Psoas muscle (tissue), 8 donors: ENCODE results near the gene FOCAD. TPM values are rescaled to one million over a fixed set of nuclear protein-coding genes. Genes with fewer than 3 reads are reported as not detected.

Experiments
- ATAC-seq, 4 donors: fragments of 200-7000 bp; cut with Tn5 transposase; one replicate each; pipeline ENCODE4 v1.9.1; 2020; ENCODE audit warnings: moderate library complexity in 3 of 4, mild to moderate bottlenecking in 2 of 4
- DNase-seq, 2 donors: peaks; one replicate each; pipeline ENCODE4 v3.0.0-alpha.2; 2020
- H3K27ac ChIP-seq: fragments of 200-600 bp; one replicate; pipeline ENCODE4 v1.8.0; 2022
- H3K27me3 ChIP-seq, 3 donors: fragments of 200-600 bp in 1 of 3; one replicate each; pipeline versions ENCODE4 v1.6.1 to v1.8.0; 2013 to 2022; ENCODE audit warnings: low read length in 2 of 3, mild to moderate bottlenecking in 2 of 3, moderate library complexity in 1 of 3; ENCODE audit not compliant: insufficient read depth in 3 of 3
- H3K36me3 ChIP-seq, 2 donors: fragments of 200-600 bp in 1 of 2; one replicate each; pipeline versions ENCODE4 v1.6.1 to v1.8.0; 2013 to 2022; ENCODE audit warnings: low read depth in 1 of 2, mild to moderate bottlenecking in 1 of 2, moderate library complexity in 1 of 2; ENCODE audit not compliant: insufficient read depth in 1 of 2
- H3K4me1 ChIP-seq: fragments of 200-600 bp; one replicate; pipeline ENCODE4 v1.8.0; 2022
- H3K4me3 ChIP-seq: fragments of 200-600 bp; one replicate; pipeline ENCODE4 v1.8.0; 2022; ENCODE audit warnings: mild to moderate bottlenecking
- H3K9me3 ChIP-seq: fragments of 200-600 bp; one replicate; pipeline ENCODE4 v1.8.0; 2022
- WGBS, 3 donors: extraction: QIAGEN DNeasy Blood & Tissue Kit; methylation state at CpG; one replicate each; pipeline versions ENCODE4 v1.1.6 to v1.1.7; 2013; 5-methylcytosine and 5-hydroxymethylcytosine counted together
- intact Hi-C, 2 donors: fragments of 100-400 bp; cut with DNase I; formaldehyde crosslinking; loops; one replicate each; pipeline versions ENCODE4 v1.11.0 to v1.14.2; 2022
- polyA plus RNA-seq, 3 donors: library from polyadenylated mRNA; stranded (reverse); fragments of 200-250 nt; gene quantifications; one replicate each; pipeline ENCODE4 v1.2.3, GENCODE V29; 2013
- total RNA-seq, 4 donors: library from RNA; stranded (reverse); fragmentation: NEBNext Ultra II Directional in 2 of 4; extraction: Animal tissue kit (Norgen Biotek cat#: 25700) in 2 of 4; gene quantifications; one replicate each; pipeline versions ENCODE4 v1.2.1 to v1.2.4, GENCODE V29; 2021 to 2023
- TF ChIP-seq, protein P1 (sequence below): fragments of 200-600 bp; IDR thresholded peaks from one replicate; pipeline ENCODE4 v1.8.0; 2022; ENCODE audit warnings: antibody characterized with exemption
- donor health status: healthy with polysubstance abuse.
- donor health status: DM: no; HTN: no; CAD: no; lungs with moderate emphysema.
- donor health status: Bipolar disorder and iron deficiency.
- donor health status: healthy.
- donor health status: DM: yes; HTN: yes; CAD: no.
- donor health status: DM: no; HTN: no; CAD: no.
- donor health status: DM: no; HTN: no; CAD: no.
- donor health status: DM: yes; HTN: yes; CAD: no.

FOCAD gene
- total and polyA plus RNA-seq, 7 donors, result 5.8 to 24.8 (median 12.1) TPM

DNA sequence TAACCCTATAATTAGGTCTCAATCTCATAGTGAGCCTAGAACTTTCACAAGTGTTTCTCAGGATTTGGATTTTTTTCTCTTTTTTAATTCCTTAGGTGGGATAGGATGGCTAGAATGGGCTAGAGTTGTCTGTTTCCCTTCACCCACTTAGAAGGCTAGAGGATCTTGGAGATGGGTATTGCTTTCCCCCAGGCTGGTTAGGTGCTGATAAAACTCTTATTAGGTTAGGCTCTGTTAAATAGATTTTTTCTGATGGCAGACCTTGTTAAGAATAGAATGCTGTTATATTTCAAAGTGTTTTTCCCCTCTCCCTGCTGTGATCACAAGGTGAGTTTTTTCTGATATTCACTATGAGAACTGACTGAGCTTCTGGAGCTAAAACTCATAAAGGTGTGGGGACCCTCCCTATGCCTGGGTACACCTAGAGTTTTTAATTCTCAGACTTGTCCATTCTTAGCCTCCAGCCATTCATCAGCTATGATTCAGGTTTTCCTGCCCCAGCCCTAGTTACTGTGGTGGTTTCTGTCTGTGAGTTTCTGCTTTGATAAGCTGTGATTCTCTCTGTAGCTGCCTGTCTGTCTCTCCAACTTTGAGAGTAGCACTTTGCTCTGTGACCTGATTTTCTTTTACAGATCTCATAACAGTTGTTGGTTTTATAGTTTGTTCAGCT, 215.0 kb downstream of the FOCAD start:
- TF ChIP-seq, protein P1, sequence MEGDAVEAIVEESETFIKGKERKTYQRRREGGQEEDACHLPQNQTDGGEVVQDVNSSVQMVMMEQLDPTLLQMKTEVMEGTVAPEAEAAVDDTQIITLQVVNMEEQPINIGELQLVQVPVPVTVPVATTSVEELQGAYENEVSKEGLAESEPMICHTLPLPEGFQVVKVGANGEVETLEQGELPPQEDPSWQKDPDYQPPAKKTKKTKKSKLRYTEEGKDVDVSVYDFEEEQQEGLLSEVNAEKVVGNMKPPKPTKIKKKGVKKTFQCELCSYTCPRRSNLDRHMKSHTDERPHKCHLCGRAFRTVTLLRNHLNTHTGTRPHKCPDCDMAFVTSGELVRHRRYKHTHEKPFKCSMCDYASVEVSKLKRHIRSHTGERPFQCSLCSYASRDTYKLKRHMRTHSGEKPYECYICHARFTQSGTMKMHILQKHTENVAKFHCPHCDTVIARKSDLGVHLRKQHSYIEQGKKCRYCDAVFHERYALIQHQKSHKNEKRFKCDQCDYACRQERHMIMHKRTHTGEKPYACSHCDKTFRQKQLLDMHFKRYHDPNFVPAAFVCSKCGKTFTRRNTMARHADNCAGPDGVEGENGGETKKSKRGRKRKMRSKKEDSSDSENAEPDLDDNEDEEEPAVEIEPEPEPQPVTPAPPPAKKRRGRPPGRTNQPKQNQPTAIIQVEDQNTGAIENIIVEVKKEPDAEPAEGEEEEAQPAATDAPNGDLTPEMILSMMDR, result no peak
- no peak for DNase-seq
- intact Hi-C loops, result no loop called here
- Histone ChIP-seq H3K9me3 (no peaks in the 10 kb centered on the region), H3K27me3 (no peaks in the 10 kb centered on the region), H3K27ac (no peak overlapping the region), H3K36me3 (no peaks in the 10 kb centered on the region), H3K4me1 (no peaks in the 10 kb centered on the region), H3K4me3 (no peak overlapping the region)
- no peak for ATAC-seq

DNA sequence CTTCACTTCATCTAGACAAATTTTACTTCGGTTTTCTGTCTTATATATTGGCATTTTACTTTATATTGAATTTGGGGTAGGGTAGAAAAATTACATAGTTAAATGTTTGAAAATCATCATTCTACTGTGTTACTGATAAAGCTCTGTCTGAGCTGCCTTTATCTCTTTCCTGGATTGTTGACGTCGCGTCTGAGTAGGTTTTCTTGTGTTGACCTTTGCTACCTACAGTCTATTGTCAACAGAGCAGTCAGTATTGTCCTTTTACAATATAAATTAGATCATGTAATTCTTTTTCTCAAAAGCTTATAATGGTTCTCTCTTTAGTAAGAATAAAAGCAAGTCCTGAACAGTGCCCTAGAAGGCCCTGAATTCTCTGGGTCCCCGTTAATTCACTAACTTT, 219.2 kb downstream of the FOCAD start:
- DNase-seq (no peak), ATAC-seq (no peak)
- Histone ChIP-seq H3K4me3 (no peak overlapping the region), H3K27me3 (no peaks in the 10 kb centered on the region), H3K36me3 (peaks cover 2 to 10% of the 10 kb centered on the region in 2 donors), H3K4me1 (no peaks in the 10 kb centered on the region), H3K9me3 (no peaks in the 10 kb centered on the region), H3K27ac (no peak overlapping the region)
- intact Hi-C loops, result no loop called here
- TF ChIP-seq, protein P1, result no peak
- WGBS, 3 donors, result 91 to 97% (median 95%) methylated on average over 5 of the region's 5 CpGs

DNA sequence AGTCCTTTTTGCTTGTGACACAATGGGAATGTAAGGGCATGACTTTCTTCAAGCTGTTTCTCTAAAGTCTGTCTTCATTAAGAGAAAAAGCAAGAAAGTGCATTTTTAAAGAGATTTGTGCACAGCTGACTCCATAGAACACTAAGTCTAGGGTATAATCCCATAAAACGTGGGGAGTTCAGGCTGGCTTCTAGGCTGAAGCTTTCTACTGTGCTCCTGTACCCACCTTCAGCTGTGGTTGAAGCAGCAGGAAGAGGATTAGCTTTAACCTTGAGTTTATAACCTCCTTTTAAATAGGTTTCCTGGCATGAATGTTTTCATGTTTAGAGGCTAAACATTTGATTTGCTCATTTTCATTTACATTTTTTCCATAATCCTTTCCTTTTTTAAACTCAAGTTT, 220.9 kb downstream of the FOCAD start:
- DNase-seq (no peak), ATAC-seq (no peak)
- 68 to 81% (median 71%) methylated on average over 1 of the region's 1 CpG for WGBS, 3 donors
- no peaks in the 10 kb centered on the region for H3K9me3 ChIP-seq
- no peaks in the 10 kb centered on the region for H3K4me1 ChIP-seq
- TF ChIP-seq, protein P1, result no peak
- H3K27me3 ChIP-seq, result no peaks in the 10 kb centered on the region
- no peak overlapping the region for H3K27ac ChIP-seq
- no peak overlapping the region for H3K4me3 ChIP-seq
- intact Hi-C loops, result no loop called here
- H3K36me3 ChIP-seq, result peaks cover 2 to 10% of the 10 kb centered on the region in 2 donors

DNA sequence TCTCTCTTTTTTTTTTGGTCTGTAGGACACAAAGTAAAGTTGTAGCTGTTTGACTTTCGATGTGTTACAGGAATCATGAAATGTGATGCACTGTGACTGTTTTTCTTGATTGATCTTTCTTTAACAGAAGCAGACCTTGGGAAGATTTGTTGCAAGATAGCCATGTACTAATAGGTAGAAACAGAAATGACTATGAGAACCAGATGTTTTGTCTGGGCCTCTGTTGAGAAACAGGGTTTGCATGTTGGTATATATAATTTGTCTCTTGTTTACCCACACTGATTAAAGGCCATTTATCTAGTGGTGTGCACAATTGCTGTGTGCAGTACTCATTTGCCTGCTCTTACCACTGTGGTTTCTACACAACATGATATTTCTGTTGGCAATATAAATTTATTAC, 222.3 kb downstream of the FOCAD start:
- TF ChIP-seq, protein P1, result no peak
- H3K9me3 ChIP-seq, result no peaks in the 10 kb centered on the region
- H3K4me3 ChIP-seq, result no peak overlapping the region
- peaks cover 2 to 10% of the 10 kb centered on the region in 2 donors for H3K36me3 ChIP-seq
- ATAC-seq (no peak), DNase-seq (no peak)
- no peaks in the 10 kb centered on the region for H3K4me1 ChIP-seq
- intact Hi-C loops, result no loop called here
- no peak overlapping the region for H3K27ac ChIP-seq
- no peaks in the 10 kb centered on the region for H3K27me3 ChIP-seq
- 67 to 89% (median 87%) methylated on average over 1 of the region's 1 CpG for WGBS, 3 donors

DNA sequence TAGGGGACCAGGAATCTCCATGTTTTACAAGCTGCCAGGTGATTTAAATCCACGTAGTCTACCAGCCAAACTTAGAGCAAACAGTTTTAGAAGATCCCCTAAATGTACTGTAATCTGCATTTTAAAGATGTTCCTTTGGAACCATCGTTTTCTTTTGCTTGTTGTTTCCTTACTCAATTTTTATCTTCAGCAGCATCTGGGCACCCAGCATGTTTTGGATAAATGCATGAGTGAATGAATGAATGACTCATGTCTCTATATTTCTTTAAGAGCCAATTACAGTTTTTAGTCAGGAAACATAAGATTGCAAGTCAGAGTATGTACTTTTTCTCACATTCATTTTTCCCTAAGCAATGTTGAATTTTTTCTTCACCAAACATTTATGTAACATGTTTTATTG, 224.4 kb downstream of the FOCAD start:
- intact Hi-C loops, result no loop called here

More for the DNA sequence above, 224.4 kb downstream of the FOCAD start:
- Histone ChIP-seq H3K36me3 (peaks cover 2 to 14% of the 10 kb centered on the region in 2 donors), H3K9me3 (no peaks in the 10 kb centered on the region), H3K4me3 (no peak overlapping the region), H3K27ac (no peak overlapping the region), H3K27me3 (no peaks in the 10 kb centered on the region), H3K4me1 (no peaks in the 10 kb centered on the region)
- TF ChIP-seq, protein P1, result no peak
- WGBS, 3 donors, result 54 to 66% (median 61%) methylated on average over 2 of the region's 2 CpGs
- no peak for ATAC-seq
- DNase-seq, result no peak
